ENCODE results near the gene PABPC1L. TPM values are rescaled to one million over a fixed set of nuclear protein-coding genes. Genes with fewer than 3 reads are reported as not detected.

The PABPC1L gene
- total and polyA plus RNA-seq, 2 of the 13 experiments (the other 11 are each of a cell fraction or from before 2014, with no cell fraction given): 30.8 to 252 TPM

DNA sequence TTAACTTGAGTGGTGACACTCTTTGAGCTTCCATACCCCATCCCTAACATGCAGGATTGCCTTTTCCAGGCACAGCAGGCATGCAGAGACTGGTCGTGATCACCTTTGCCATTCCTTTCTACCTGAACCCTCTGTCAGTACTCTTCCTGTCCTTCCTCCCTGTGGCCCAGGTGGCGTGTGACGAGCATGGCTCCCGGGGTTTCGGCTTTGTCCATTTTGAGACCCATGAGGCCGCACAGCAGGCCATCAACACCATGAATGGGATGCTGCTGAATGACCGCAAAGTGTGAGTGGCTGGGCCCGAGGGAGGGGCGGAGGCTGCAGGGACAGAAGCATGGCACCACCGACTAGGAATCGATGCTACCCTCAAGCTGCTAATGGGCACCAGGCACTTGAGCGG lies 6.7 kb downstream of the PABPC1L start (continued):
- TF ChIP-seq, protein P1, sequence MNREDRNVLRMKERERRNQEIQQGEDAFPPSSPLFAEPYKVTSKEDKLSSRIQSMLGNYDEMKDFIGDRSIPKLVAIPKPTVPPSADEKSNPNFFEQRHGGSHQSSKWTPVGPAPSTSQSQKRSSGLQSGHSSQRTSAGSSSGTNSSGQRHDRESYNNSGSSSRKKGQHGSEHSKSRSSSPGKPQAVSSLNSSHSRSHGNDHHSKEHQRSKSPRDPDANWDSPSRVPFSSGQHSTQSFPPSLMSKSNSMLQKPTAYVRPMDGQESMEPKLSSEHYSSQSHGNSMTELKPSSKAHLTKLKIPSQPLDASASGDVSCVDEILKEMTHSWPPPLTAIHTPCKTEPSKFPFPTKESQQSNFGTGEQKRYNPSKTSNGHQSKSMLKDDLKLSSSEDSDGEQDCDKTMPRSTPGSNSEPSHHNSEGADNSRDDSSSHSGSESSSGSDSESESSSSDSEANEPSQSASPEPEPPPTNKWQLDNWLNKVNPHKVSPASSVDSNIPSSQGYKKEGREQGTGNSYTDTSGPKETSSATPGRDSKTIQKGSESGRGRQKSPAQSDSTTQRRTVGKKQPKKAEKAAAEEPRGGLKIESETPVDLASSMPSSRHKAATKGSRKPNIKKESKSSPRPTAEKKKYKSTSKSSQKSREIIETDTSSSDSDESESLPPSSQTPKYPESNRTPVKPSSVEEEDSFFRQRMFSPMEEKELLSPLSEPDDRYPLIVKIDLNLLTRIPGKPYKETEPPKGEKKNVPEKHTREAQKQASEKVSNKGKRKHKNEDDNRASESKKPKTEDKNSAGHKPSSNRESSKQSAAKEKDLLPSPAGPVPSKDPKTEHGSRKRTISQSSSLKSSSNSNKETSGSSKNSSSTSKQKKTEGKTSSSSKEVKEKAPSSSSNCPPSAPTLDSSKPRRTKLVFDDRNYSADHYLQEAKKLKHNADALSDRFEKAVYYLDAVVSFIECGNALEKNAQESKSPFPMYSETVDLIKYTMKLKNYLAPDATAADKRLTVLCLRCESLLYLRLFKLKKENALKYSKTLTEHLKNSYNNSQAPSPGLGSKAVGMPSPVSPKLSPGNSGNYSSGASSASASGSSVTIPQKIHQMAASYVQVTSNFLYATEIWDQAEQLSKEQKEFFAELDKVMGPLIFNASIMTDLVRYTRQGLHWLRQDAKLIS (CRISPR knock-in tag; IDR thresholded peaks at IDR 0.05): no peak
- TF ChIP-seq TIGD3 (CRISPR knock-in tag; IDR thresholded peaks at IDR 0.05; ENCODE audit: borderline replicate concordance): no peak
- TF ChIP-seq, protein P2, sequence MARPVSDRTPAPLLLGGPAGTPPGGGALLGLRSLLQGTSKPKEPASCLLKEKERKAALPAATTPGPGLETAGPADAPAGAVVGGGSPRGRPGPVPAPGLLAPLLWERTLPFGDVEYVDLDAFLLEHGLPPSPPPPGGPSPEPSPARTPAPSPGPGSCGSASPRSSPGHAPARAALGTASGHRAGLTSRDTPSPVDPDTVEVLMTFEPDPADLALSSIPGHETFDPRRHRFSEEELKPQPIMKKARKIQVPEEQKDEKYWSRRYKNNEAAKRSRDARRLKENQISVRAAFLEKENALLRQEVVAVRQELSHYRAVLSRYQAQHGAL (CRISPR knock-in tag; IDR thresholded peaks at IDR 0.05; ENCODE audit: not compliant biosample characterization): no peak

DNA sequence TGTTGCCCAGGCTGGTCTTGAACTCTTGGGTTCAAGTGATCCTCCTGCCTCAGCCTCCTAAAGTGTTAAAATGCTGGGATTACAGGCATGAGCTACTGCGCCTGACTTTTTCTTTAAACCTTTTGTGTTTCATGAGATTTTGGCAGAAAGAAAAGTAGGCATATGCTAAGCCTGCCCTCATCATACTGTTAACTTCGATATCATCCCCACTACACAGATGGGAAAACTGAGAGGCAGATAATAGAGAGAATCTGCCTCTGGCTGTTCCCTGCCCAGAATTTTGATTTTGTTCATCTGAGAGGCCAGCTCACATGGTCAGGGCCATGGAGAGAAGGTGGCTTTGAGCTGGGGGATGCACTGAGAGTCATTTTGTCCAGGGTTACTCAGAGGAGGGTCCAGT lies 7.5 kb downstream of the PABPC1L start:
- Histone ChIP-seq H3K4me1 (ENCODE audit: insufficient read depth, low read length) (no peaks in the 10 kb centered on the region), H4K20me1 (ENCODE audit: insufficient read depth, low read length) (no peaks in the 10 kb centered on the region), H3K36me3 (replicated peaks in 1 of 2; ENCODE audit: control insufficient read depth in 1 of 2, insufficient read depth in 2 of 2, low read length in 2 of 2) (peaks cover 32 to 77% of the 10 kb centered on the region in 2 experiments), H3K79me2 (ENCODE audit: insufficient read depth, low read length) (no peaks in the 10 kb centered on the region), H3K4me2 (ENCODE audit: low read depth, low read length) (no peak overlapping the region), H3K27ac (ENCODE audit: extremely low read length, insufficient read depth, low read length) (no peak overlapping the region), H3K9ac (ENCODE audit: insufficient read depth, low read depth, low read length) (no peak overlapping the region), H3K27me3 (ENCODE audit: control insufficient read depth in 1 of 2, insufficient read depth in 2 of 2, low read length in 2 of 2) (no peaks in the 10 kb centered on the region), H3K9me3 (ENCODE audit: low read length) (no peaks in the 10 kb centered on the region), H3K4me3 (replicated peaks in 1 of 3; ENCODE audit: insufficient read depth in 1 of 3, low read depth in 2 of 3, low read length in 3 of 3) (no peak overlapping the region), H2AFZ (ENCODE audit: low read length) (no peak overlapping the region)
- DNase-seq (ENCODE audit: low spot score) (no peak), ATAC-seq (no peak), FAIRE-seq (no peak)
- ChIA-PET POLR2A (no interaction called here), CTCF (ENCODE audit: low intra/inter-chr PET ratio, low total read pairs) (no interaction called here)
- intact Hi-C loops (cut with micrococcal nuclease; ENCODE audit: unreplicated experiment) (no loop called here), in situ Hi-C loops (cut with HindIII; ENCODE audit: extremely low pct_ligation_motif_present, low pct_unique_long_range_greater_than_20kb) (no loop called here)
- BruUV-seq (replicated peaks): no TSS peak
- 96% methylated on average over 2 of the region's 2 CpGs for WGBS (ENCODE audit: low lambda C conversion rate)
- no peak for TF ChIP-seq BCL6 (CRISPR knock-in tag; IDR thresholded peaks at IDR 0.05)
- TF ChIP-seq SSRP1 (CRISPR knock-in tag; IDR thresholded peaks at IDR 0.05): no peak
- TF ChIP-seq, protein P3, sequence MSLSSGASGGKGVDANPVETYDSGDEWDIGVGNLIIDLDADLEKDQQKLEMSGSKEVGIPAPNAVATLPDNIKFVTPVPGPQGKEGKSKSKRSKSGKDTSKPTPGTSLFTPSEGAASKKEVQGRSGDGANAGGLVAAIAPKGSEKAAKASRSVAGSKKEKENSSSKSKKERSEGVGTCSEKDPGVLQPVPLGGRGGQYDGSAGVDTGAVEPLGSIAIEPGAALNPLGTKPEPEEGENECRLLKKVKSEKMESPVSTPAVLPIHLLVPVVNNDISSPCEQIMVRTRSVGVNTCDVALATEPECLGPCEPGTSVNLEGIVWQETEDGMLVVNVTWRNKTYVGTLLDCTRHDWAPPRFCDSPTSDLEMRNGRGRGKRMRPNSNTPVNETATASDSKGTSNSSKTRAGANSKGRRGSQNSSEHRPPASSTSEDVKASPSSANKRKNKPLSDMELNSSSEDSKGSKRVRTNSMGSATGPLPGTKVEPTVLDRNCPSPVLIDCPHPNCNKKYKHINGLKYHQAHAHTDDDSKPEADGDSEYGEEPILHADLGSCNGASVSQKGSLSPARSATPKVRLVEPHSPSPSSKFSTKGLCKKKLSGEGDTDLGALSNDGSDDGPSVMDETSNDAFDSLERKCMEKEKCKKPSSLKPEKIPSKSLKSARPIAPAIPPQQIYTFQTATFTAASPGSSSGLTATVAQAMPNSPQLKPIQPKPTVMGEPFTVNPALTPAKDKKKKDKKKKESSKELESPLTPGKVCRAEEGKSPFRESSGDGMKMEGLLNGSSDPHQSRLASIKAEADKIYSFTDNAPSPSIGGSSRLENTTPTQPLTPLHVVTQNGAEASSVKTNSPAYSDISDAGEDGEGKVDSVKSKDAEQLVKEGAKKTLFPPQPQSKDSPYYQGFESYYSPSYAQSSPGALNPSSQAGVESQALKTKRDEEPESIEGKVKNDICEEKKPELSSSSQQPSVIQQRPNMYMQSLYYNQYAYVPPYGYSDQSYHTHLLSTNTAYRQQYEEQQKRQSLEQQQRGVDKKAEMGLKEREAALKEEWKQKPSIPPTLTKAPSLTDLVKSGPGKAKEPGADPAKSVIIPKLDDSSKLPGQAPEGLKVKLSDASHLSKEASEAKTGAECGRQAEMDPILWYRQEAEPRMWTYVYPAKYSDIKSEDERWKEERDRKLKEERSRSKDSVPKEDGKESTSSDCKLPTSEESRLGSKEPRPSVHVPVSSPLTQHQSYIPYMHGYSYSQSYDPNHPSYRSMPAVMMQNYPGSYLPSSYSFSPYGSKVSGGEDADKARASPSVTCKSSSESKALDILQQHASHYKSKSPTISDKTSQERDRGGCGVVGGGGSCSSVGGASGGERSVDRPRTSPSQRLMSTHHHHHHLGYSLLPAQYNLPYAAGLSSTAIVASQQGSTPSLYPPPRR (CRISPR knock-in tag; IDR thresholded peaks at IDR 0.05; ENCODE audit: borderline replicate concordance): no peak
- no peak for TF ChIP-seq ZNF138 (CRISPR knock-in tag; IDR thresholded peaks at IDR 0.05; ENCODE audit: low read depth)
- TF ChIP-seq SRF (IDR thresholded peaks at IDR 0.05; ENCODE audit: low read depth, low read length): no peak
- TF ChIP-seq, protein P4, sequence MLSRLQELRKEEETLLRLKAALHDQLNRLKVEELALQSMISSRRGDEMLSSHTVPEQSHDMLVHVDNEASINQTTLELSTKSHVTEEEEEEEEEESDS (CRISPR knock-in tag; IDR thresholded peaks at IDR 0.05; ENCODE audit: borderline replicate concordance): no peak
- TF ChIP-seq ZNF629 (CRISPR knock-in tag; conservative IDR thresholded peaks at IDR 0.05): peak; percentile 82

All from HepG2 (cell line).